Uterus (tissue), 2 donors: Measurements from ENCODE around the gene UHRF2.

Experiments used
- POLR2A ChIP-seq, 2 donors: fragments of 450-650 bp; IDR thresholded peaks; one replicate each; pipeline ENCODE4 v1.6.1; 2016; ENCODE audit warnings: antibody characterized with exemption in 2 of 2, mild to moderate bottlenecking in 1 of 2, moderate library complexity in 1 of 2
- TF ChIP-seq, protein P1 (sequence below), 4 experiments: fragments of 200-600 bp in 2 of 4; fragments of 450-650 bp in 2 of 4; sonication (generic) in 2 of 4; IDR thresholded peaks; one replicate each; pipeline ENCODE4 v1.5.1; 2016 to 2019; ENCODE audit warnings: antibody characterized with exemption in 4 of 4, mild to moderate bottlenecking in 2 of 4, moderate library complexity in 1 of 4

DNA sequence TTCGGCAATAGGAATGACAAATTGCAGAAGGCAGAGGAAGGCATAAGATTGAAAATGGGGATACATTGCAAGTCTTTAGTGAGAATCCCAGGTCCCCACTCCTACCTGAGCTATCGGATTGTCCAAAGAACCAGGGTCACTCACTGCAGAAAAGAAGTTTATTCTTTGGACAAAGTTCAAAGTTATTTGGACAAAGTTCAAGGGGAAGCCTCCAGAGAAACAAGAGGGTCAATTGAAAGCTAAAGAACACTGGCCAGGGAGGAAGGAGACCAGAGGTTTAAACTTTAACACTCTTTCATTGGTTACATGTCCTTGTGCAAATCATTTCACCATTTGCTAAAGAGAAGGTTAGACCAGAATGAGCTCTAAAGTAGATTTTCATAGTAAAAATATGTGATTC is 5.2 kb upstream of the UHRF2 start:
- TF ChIP-seq, protein P1, sequence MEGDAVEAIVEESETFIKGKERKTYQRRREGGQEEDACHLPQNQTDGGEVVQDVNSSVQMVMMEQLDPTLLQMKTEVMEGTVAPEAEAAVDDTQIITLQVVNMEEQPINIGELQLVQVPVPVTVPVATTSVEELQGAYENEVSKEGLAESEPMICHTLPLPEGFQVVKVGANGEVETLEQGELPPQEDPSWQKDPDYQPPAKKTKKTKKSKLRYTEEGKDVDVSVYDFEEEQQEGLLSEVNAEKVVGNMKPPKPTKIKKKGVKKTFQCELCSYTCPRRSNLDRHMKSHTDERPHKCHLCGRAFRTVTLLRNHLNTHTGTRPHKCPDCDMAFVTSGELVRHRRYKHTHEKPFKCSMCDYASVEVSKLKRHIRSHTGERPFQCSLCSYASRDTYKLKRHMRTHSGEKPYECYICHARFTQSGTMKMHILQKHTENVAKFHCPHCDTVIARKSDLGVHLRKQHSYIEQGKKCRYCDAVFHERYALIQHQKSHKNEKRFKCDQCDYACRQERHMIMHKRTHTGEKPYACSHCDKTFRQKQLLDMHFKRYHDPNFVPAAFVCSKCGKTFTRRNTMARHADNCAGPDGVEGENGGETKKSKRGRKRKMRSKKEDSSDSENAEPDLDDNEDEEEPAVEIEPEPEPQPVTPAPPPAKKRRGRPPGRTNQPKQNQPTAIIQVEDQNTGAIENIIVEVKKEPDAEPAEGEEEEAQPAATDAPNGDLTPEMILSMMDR (IDR thresholded peaks at IDR 0.05), result no peak
- no peak for TF ChIP-seq POLR2A (IDR thresholded peaks at IDR 0.05)
